Stimulated activated CD8-positive, alpha-beta memory T cell treated with anti-CD3 and anti-CD28 coated beads, Interleukin-2, amount 100 ng/mL, for 1 hour (primary cell): ENCODE measurements around the gene ERFL.
"Not testable (repeated sequence)": the region's sequence is repeated elsewhere in the genome, so short reads cannot be mapped to it uniquely, and the experiment has no call there.

ENCODE experiments used
- DNase-seq, 2 donors: peaks; one replicate each; pipeline ENCODE4 v3.0.0-alpha.2; 2020; ENCODE audit warnings: low read depth in 2 of 2

The ERFL gene

DNA sequence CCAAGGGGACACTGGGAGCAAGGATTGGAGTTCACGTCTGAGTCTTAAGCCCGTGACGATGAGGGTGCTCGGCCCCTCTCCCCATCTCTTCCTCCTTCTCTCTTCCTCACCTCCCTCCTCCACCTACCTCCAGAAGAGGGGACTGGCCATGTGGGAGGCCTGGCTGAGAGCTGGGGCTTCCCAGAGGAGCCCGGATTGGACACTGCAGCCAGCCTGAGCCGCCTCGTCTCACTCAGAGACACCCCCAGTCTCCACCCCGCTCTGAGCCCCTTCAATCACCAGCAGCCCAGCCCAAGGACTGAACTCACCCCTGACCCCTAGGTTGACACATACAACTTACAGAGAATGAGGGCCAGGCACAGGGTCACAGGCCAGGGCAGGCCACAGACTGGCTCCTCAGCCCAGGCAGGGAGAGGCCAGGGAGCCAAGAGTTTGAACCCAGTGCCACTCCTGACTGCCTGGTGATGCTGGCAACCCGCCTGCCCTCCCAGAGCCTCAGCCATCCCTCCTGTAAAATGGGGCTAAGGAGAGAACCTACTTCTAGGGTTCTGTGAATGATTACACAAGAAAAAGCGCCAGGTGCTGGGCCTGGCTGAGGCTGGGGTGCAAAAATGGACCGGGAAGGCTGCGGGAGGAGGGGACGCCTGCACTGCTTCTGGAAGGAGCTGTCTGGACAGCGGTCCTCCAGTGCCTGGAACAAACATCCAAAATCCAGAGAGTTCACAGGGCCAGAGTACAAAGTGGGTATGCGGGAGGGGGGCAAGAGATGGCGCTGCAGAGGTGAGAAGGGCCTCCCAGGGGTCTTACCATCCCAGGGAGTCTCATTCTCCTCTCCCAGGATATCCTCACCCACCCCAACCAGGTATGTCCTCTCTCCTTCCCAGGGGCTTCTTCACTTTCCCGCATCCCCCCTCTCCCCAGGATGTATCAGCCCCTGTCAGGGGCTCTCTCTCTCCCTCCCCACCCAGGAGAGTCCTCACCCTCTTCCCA lies 50.0 kb downstream of the ERFL start:
- DNase-seq, result no peak

DNA sequence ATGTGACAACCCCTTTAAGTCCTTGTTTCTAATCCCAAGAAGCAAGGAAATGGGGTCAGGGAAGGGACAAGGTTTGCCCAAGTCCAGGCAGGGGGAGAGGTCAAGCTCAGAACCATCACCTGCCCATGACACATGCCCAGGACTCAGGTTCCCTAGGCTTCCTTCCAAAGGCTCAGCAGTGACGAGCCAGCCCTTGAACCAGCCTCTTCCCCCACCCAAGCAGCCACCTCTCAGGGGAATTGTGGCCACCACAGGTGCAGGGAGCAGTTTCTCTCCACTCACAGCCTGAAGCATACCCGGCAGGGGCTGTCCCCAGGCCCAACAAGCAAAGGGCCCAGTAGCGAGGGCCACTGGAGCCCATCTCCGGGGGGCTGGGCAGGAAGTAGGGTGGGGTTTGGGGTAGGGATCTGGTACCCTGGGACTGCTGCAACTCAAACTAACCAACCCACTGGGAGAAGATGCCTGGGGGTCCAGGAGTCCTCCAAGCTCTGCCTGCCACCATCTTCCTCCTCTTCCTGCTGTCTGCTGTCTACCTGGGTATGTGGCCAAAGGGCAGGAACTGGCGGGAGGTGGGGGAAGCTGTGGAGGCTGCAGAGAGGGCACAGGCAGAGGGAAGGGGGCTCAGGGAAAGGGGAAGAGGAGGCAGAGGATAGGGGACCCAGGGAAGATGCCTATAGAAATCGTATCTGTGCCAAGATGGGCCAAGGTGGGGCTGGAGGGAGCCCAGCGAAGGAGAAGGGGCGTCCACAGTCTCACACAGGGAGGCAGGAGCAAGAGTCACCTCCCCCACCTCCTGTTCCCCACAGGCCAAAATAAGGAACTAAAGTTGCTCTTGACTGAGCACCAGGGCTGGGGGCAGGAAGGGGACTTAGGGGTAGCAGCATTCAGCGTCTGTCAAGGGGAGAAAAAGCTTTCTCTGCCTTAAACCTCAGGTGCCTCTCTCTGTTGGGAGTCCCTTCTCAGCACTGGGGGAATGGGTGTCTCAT lies 51.1 kb downstream of the ERFL start, which contains the start of gene CD79A:
Gene CD79A (plus strand): TSS at position 433 of the 986 bp plus-strand sequence. CDS start 26 bp downstream, at position 459.
- no peak for DNase-seq

DNA sequence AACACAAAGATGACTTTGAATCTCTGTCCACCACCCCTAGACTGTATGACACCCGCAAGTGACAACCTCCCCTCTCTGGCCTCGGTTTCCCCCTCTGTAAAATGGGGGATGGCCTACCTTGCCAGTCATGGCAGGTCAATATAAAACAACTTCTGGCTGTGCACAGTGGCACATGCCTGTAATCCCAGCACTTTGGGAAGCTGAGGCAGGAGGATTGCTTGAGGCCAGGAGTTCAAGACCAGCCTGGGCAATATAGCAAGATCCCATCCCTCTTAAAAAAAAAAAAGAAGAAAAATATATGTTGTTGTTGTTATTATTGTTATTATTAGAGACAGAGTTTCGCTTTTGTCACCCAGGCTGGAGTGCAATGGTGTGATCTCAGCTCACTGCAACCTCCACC lies 52.3 kb downstream of the ERFL start:
- DNase-seq, result not testable (repeated sequence)

DNA sequence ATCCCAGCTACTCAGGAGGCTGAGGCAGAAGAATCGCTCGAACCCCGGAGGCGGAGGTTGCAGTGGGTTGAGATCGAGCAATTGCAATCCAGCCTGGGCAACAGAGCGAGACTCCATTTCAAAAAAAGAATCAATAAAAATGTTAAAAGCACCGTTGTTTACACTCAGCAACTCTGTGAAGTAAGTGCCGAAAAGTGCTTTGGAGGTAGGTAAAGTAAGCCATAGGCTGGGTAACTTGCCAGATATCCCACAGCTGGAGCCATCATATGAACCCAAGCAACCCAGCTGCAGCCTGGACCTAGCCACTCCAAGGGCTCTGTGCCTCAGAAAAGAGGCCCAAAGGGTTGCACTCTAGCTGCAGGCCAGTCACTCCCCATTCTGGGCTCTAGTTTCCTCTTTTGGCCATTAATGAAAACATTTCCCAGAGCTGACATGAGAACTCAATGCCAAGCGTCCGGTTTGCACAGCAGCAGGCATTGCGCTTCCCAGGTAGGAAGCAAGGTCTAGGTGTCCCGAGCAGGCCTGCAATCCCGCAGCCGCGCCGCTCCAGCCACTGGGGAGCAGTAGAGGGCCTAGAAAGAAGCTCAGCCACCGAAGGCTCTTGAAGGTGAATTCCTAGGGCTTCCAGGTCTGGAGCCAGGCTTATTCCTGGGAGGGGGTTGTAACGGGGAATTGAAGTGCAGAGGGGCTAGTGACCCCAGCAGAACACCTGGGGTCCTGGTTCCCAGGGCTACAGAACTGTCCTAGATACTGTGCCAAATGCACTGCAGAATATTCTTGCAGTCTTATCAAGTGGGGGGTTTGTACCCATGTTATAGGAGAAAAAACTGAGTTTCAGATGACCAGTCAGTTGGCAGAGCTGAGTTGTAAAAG lies 55.2 kb downstream of the ERFL start:
- peak; percentile 38 to 55 for DNase-seq

DNA sequence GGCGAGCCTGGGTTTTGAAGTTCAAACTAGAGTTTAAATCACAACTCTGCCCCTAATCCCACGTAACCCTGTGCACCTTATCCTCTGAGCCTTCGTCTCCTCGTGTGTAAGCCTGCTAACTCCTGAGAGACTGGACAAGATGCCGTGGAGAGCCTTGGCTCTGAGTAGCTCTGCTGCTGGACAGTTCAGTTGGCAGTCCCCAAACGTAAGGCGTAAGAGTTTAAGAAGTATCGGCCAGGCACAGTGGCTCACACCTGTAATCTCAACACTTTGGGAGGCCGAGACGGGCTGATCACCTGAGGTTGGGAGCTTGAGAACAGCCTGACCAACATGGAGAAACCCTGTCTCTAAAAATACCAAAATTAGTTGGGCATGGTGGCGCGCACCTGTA lies 55.9 kb downstream of the ERFL start:
- DNase-seq, result no peak

DNA sequence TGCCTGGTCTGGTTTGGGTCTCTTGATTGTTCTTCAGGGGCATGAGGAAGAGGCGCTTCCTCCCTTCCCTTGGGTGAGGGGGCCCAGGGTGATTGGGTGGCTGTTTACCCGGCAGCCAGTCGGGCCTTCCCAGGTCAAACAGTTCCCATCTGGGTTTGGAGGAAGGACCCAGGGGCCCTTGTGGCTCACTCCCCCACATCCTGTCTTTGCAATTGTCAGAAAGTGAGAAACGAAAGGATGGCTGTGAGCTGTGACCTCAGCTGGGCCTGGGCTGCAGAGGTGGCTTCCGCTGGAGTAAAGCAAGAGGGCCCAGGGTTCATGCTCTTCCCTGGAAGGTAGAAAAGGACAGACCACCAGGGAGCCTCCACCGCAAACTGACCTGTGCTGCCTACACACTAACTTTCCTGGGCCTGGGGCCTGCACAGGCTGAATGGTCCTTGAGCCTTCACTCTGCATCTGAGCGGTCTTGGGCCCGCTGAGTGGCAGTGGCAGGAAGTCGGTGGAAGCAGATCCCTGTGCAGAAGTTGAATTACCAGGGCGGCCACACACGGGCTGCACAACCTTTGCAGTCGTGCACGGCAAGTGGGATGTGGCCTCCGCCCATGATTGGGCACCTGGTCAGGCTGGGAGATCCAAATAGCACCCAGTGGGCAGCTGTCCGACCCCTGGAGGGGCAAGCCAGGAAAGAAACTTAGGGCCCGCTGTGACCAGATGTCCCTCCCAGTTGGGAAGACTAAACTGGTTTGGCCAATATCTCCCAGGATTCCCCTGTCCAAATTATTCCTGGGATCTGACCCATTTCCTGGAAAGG lies 56.5 kb downstream of the ERFL start:
- DNase-seq, result peak; percentile 27 to 33

DNA sequence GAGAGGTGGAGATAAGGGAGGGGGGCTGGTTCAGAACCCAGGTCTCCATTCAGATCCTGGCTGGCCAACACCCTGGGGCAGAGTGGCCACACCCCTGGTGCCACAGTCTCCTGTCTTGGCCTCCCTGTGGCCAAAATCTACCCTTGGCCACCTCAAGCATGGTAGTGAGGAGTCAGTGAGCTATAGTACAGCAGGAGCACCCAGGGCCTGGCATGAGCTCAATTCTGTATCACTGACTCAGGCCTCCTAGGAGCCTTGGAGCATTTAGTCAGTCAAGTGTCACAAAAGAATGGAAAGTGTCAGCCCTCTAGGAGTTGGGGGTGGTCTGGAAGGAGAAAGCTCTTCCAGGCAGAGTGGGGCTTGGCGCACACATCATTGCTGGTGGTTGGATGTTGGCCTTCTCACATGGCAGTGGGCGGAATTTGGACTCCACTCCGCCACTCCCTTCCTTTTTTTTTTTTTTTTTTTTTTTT lies 57.8 kb downstream of the ERFL start:
- no peak for DNase-seq

DNA sequence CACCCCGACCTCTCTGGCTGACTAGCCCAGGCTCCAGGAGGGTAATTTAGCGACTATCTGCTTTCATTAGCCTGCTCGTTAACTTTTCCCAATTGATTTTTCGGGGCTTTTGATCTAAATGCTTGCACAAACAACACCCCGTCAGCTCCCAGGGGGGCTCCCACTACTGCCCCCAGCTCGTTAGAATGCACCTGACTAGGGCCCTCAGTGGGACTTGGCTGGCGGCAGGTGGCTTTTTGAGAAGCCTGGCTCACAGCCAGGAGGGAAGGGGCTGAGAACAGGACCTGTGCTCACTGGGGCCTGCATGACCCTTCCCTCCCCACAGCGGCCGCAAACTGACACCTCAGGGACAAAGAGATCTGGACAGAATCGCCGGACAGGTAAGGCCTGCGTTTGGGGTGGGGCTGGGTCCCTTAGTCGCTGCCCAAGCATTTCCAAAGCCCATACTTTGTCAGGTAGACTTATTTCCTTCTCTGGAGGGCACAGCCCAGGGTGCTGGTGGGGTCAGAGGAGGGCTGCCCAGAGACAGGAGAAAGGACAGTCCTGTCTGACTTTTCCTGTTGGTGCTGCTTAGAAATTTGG lies 58.8 kb downstream of the ERFL start:
- DNase-seq, result no peak

DNA sequence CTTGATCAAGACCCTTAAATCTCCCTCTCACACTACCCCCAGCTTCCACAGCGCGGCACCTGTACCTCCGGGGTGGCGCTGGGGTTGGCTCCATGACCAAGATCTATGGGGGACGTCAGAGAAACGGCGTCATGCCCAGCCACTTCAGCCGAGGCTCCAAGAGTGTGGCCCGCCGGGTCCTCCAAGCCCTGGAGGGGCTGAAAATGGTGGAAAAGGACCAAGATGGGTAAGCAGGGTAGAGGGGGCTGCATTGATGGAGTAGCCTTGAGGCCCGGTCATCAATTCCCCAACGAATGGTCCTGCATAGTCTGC lies 59.3 kb downstream of the ERFL start:
- no peak for DNase-seq

DNA sequence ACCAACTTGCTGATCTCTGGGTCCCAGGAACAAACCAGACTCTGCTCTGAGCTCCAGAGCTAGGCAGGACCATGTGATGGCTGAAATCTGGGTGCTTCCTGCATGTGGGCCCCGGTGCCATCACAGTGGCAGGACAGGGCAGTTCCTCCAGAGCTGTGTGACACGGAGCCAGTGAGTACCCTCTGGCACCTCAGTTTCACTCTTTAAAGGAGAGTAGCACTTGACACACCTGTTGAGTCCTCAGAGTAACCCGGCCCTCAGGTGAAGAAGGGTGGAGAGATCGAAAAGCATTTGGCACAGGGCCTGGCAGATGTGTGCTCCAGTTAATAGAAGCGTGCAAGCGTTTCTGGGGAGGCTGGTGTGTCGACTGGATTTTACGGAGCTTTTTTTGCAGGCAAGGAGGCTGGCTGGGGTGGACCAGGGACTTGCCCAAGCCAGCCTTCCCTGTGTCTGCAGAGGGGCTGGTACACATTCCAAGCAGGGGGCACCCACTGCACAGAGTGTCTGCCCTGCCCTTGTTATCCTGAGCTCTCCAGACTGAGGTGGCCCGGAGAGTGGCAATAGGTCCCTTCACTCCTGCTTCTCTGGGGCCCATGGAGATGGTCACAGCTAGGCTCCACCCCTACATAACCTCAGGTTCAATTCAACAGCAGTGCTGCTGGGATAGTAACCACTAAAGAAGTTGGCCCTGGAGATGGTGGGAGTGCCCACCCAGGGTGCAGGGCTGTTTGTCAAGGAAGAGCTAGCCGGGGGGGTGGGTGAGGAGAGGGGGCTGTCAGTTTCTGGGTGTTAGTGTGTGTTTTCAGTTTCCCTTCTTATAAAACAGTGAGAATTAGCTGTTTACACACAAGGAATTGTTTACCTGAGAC lies 59.9 kb downstream of the ERFL start:
- no peak for DNase-seq

DNA sequence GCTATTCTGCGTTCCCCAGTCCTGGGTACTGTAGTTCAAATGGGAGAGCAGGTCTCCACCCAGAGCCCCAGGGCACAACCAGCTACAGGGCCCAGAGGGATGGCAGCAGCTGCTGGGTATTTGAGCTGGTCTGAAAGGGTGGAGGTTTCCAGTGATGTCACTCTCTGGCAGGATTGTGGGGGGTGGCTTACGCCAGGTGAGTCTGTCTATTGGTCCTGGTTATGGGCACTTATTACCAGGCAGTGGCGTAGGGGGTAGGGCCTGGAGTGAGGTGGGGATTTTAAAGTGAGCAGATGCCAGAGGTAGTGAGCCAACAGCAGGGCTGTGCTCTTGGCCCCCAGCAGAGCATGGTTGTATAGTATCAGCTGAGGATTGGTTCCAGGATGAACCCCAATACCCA lies 62.0 kb downstream of the ERFL start:
- no peak for DNase-seq

DNA sequence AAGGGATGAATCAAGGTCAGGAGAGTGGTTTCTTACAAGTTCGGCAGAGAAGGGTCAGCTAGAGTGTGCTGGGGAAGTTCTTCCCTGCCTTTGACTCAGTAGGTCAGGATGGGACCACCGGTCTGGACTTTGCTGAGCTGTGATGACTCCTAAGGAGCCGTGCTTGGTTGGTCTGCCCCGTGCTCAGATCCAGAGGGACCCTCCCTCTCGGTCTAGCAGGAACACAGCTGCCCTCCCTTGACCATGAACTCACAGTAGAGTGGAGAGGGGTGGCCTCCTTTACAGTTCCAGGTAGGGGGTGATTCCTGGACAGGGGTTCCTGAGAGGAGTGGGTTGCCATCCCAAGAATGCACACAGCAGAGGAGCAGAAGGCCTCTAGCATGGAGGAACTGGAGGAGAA lies 63.9 kb downstream of the ERFL start:
- no peak for DNase-seq

DNA sequence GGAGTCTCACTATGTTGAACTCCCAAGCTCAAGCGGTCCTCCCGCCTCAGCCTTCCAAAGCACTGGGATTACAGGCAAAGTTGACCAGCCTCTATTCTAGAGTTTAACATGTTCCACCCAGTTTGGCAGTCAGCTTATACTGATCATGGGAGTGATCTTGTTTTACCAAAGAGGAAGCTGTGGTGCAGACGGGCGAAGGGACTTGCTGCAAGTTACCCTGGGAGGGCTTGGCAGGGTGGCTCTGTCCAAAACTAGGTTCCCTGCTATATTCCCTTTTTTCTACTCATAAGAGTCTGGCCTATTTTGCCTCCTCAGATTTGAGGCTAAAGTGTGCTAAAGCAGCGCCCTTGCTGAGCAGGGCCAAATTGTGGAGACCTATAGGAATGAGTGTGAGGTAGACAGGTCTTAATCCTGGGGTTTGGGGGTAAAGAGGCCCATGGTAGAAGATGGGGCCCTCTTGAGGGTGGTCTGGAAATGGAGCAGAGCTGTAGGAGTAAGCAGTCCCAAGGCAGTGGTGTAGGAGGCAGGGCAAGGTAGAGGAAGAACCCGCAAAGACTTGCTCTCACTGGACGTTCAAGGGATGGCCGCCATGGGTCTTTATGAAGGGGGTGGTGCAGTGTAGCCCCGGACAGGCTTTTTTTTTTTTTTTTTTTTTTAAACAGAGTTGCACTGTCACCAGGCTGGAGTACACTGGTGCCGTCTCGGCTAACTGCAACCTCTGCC lies 64.9 kb downstream of the ERFL start:
- DNase-seq, result no peak

DNA sequence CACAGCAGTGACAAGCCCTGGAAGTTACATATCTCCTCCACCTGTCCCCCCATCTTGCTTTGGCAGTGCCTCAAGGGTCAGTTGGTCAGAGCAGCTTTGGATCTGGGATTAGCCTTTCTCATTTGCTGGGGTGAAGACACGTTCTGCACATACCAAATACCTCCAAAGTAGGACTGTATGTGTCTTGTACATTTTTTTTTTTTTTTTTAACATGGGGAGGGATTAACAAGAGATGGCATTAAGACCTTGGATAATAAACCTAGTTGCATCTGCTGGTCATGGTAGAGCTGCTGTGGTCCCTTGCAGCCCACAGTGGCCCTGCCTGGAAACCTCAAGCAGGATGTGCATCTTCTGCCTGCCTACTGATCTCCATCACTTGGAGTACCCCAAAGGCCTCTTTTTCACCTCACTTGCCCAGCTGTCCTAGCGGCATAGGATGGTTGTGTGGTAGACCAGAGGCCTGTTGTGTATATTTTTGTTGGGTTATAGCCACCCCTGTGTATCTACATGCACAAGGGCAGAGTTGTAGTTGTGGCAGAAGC lies 65.7 kb downstream of the ERFL start:
- DNase-seq, result no peak

DNA sequence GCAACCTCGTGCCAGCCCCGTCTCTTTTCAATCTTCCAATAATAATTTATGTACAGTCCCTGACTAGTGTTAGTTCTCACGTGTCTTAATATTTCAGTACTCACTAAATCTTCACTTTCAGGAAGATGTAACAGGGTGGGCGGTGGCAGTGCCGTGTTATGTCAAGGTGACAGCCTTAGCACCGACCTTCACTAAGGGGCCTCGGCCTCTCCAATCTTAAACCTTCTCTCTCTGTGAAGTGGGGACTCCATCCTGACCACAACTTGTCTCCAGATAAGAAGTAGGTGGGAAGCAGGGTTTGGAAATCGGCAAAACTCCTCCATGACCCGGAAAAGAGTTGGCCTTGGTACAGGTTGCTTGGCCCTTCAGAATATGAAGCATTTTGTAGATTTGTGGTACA lies 66.4 kb downstream of the ERFL start:
- no peak for DNase-seq

DNA sequence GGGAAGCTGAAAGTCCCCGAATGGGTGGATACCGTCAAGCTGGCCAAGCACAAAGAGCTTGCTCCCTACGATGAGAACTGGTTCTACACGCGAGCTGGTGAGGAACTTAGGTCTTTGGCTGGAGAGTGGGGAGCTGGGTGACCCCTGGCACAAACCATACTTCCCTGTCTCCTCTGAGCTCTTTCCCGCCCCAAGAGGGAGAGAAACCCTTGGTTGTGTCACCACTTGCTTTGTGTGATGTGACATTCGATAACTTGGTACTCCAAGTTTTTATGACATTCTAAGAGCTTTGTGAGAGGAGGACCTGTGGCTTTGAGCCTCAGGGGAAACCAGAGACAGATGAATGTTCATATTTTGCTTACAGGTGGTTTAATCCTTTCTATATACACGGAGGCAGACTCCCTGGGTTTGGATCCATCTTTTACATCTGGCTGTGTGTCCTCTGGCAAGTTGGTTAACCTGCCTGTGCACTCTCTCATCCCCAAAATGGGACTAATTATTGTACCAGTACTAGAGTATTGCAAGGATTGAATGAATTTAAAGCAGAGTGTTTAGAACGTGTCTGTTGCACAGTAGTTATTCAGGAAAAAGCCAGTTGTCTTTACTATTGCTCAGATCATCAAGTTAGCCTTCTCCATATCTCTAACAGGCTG lies 67.0 kb downstream of the ERFL start:
- no peak for DNase-seq

DNA sequence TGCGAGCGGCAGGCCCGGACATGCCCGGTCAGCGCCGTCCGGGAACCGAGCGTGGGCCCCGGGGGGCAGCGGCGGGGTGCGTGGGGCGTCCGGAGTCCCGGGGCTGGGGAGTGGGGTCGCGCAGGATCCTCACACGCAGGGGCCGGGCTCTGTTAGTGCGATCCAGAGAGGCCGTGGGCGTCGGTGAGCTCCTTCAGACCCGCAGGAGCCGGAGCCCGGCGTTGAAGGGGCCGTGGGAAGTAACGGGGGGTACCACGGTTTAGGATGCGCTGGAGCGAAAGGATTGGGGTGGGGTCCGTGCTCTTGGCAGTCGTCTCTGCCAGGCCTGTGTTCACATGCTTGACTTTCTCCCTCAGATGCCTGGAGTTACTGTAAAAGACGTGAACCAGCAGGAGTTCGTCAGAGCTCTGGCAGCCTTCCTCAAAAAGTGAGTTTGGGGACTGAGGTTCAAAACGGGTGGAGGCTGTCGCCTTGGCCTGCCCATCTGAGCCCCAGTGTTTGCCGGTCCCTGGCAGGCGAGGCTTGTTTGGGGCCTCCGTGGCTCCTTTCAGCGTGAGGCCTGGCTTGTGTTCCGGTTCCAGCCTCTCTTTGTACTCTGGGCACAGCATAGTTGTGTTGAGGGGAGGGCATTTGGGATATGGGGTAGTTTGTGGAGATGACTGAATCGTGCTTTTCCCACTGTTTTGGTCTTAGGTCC lies 67.7 kb downstream of the ERFL start:
- no peak for DNase-seq
